Fibroblast of pulmonary artery (primary cell): ENCODE results near the gene NPHP4.

Experiments
- DNase-seq: peaks from one replicate; pipeline ENCODE4 v3.0.0-alpha.2; 2010; ENCODE audit warnings: low read depth
- H3K4me3 ChIP-seq: replicated peaks from 2 replicates; pipeline ENCODE4 v1.5.1; 2011; ENCODE audit warnings: low read depth, mild to moderate bottlenecking, control low read depth, low read length, moderate library complexity
- CTCF ChIP-seq: IDR thresholded peaks from 2 replicates; pipeline ENCODE4 v1.5.1; 2011; ENCODE audit warnings: mild to moderate bottlenecking, control low read depth, low read length, inconsistent platforms; ENCODE audit errors: missing control alignments

Gene NPHP4

GRCh38 chr1:5921671-5922070, 70.6 kb downstream of the NPHP4 start:
- no peak for TF ChIP-seq CTCF
- H3K4me3 ChIP-seq, result no peak overlapping the region
- no peak for DNase-seq

- no peak for TF ChIP-seq CTCF
- DNase-seq, result no peak
- H3K4me3 ChIP-seq, result no peak overlapping the region
Observed at GRCh38 chr1:5921129-5921528, 71.1 kb downstream of the NPHP4 start.

DNA sequence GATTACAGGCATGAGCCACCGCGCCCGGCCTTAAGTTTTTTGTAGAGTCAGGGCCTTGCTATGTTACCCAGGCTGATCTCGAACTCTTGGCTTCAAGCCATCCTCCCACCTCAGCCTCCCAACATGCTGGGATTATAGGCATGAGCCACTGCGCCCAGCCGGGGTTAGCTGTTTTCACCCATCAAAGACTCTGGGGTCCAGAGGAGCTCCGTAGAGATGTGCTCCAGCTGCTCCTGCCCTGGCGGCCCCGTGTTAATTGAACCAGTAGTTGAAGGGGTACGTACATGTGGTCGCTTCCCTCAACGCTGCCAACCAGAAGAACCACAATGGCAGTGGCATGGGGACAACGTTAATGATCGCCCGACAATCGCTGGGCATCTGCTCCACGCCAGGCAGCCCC, 72.0 kb downstream of the NPHP4 start:
- no peak overlapping the region for H3K4me3 ChIP-seq
- no peak for TF ChIP-seq CTCF
- DNase-seq, result no peak

GRCh38 chr1:5918275-5918649, 74.0 kb downstream of the NPHP4 start:
- no peak overlapping the region for H3K4me3 ChIP-seq
- no peak for DNase-seq
- no peak for TF ChIP-seq CTCF

DNA sequence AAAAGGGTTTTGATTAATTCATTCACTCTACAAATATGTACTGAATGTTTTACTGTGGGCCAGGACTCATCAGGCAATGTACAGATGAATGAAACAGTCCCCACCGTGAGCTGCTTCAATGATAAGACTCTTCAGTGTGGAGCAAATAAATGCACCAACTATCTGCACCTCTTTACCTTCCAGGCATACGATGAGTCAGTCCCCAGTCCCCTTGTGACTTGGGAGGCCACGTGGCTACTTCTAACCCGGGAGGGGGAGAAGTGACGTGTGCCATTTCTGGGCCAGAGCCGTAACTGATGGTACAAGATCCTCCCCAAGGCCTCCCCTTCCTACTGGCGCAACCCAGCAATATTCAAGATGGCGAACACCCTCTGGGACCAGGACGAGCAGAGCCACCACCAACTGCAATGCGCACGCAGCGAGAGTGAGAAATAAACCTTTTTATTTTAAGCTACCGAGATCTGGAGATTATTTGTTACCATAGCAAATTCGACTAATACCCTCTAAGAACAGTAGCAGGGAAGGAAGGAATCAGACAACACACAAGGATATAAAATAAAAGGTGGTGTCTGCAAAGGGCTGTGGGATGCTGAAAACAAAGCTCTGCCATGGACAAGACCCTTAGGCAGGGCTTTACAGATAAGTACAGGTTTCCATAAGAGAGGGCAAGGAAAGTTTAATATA, 74.5 kb downstream of the NPHP4 start:
- TF ChIP-seq CTCF, result no peak
- no peak overlapping the region for H3K4me3 ChIP-seq
- DNase-seq, result no peak

DNA sequence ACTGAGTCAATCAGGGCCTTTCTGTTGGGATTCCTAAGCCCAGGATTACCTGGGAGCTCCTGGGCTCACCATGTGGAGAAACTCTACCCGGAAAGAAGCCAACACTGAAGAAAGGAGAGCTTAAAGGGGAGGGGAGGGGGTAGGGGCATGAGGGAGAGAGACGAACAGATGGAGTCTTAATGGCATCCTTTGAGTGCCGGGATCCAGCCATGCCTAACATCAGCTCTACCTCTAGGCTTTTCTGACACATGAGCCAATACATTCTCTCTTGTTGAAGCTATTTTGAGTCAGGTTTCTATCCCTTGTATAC, 75.0 kb downstream of the NPHP4 start:
- DNase-seq, result no peak
- no peak overlapping the region for H3K4me3 ChIP-seq
- no peak for TF ChIP-seq CTCF

DNA sequence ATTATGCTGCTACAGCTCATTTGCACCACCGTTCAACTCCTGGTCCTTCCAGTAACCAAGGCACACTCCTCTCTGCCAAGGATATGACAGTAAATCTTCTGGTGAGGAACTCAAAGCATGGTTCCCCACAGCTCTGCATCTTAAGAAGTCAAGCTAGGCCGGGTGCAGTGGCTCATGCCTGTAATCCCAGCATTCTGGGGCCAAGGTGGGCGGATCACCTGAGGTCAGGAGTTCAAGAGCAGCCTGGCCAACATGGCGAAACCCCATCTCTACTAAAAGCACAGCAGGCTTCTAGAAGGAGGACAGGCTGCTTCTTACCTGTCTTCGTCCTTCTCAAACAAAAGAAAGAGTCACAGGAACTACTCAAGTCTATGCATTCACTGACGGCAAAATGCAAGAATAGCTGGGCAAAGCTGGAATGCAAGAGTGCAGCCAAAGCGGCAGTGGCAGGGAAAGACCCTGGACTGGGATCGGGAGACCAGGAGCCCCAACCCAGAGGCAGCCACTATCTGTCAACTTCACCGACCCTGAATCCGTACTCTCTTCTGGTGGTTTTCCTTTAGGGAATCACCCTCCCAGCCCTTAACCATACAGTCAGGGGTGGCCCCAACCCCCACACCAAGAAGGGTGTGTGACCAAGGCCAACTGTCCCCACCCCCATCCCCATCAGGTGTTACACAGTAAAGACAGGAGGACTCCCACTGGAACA, 75.5 kb downstream of the NPHP4 start:
- no peak for TF ChIP-seq CTCF
- DNase-seq, result no peak
- H3K4me3 ChIP-seq, result no peak overlapping the region
